C4-2B (cell line): Measurements from ENCODE around the gene RMP24.

Experiments used
- CTCF ChIP-seq: fragments of 450-650 bp; conservative IDR thresholded peaks from 2 replicates; pipeline ENCODE4 v1.5.1; 2017; ENCODE audit warnings: mild to moderate bottlenecking
- ZFX ChIP-seq: fragments of 450-650 bp; IDR thresholded peaks from 2 replicates; pipeline ENCODE4 v1.6.1; 2017

GRCh38 chr18:35974181-35974580 lies 1.7 kb downstream of the RMP24 start:
- TF ChIP-seq CTCF, result no peak
- TF ChIP-seq ZFX, result no peak
